ENCODE measurements around the gene RBX1.

- no peak for TF ChIP-seq EZH2 (IDR thresholded peaks at IDR 0.05; ENCODE audit: low read depth, low read length, severe bottlenecking)
- TF ChIP-seq RAD21 (IDR thresholded peaks at IDR 0.05 in 1 of 2, conservative IDR thresholded peaks at IDR 0.05 in 1 of 2; ENCODE audit: low read depth in 2 of 2, low read length in 2 of 2), result no peak
- TF ChIP-seq CTCF (IDR thresholded peaks at IDR 0.05; ENCODE audit: control extremely low read depth in 1 of 3, insufficient read depth in 1 of 3, low read depth in 1 of 3, low read length in 3 of 3), result no peak
- TF ChIP-seq SIRT6 (IDR thresholded peaks at IDR 0.05; ENCODE audit: low read length), result no peak
- TF ChIP-seq POLR2A (IDR thresholded peaks at IDR 0.05; ENCODE audit: control extremely low read depth in 1 of 2, low read depth in 2 of 2, low read length in 2 of 2), result no peak
- TF ChIP-seq SRF (IDR thresholded peaks at IDR 0.05; ENCODE audit: low read depth, low read length), result no peak
- TF ChIP-seq YY1 (IDR thresholded peaks at IDR 0.05; ENCODE audit: low read depth, low read length), result no peak
- TF ChIP-seq ZNF274 (IDR thresholded peaks at IDR 0.05; ENCODE audit: borderline replicate concordance, extremely low read depth, low read length), result no peak
- peak; percentile 38; the same call in 1 of the 2 replicates for TF ChIP-seq MAX (IDR thresholded peaks at IDR 0.05)
- no peak for TF ChIP-seq ATF3 (IDR thresholded peaks at IDR 0.05; ENCODE audit: insufficient read depth, low read depth, low read length)
- TF ChIP-seq BACH1 (IDR thresholded peaks at IDR 0.05; ENCODE audit: low read length), result no peak
- no peak for TF ChIP-seq SP4 (IDR thresholded peaks at IDR 0.05; ENCODE audit: low read length)
- TF ChIP-seq BCL11A (IDR thresholded peaks at IDR 0.05; ENCODE audit: low read depth in 2 of 2, low read length in 2 of 2), result no peak
- no peak for TF ChIP-seq MAFK (IDR thresholded peaks at IDR 0.05; ENCODE audit: low read depth, low read length)
Observed at GRCh38 chr22:41021061-41021612, 70.0 kb downstream of the RBX1 start.
